Fibroblast of mammary gland (primary cell): ENCODE data around the gene TANC1.

ENCODE experiments used
- DNase-seq: peaks from one replicate; pipeline ENCODE4 v3.0.0-alpha.2; 2010; ENCODE audit warnings: low read depth
- H3K4me3 ChIP-seq: 2 replicates; pipeline ENCODE4 v1.5.1; 2011; ENCODE audit warnings: low read depth, mild to moderate bottlenecking, low read length, moderate library complexity; ENCODE audit not compliant: control insufficient read depth
- CTCF ChIP-seq: conservative IDR thresholded peaks from 2 replicates; pipeline ENCODE4 v1.5.1; 2011; ENCODE audit warnings: low read depth, low read length, inconsistent platforms; ENCODE audit not compliant: control insufficient read depth, insufficient read depth

TANC1 gene

DNA sequence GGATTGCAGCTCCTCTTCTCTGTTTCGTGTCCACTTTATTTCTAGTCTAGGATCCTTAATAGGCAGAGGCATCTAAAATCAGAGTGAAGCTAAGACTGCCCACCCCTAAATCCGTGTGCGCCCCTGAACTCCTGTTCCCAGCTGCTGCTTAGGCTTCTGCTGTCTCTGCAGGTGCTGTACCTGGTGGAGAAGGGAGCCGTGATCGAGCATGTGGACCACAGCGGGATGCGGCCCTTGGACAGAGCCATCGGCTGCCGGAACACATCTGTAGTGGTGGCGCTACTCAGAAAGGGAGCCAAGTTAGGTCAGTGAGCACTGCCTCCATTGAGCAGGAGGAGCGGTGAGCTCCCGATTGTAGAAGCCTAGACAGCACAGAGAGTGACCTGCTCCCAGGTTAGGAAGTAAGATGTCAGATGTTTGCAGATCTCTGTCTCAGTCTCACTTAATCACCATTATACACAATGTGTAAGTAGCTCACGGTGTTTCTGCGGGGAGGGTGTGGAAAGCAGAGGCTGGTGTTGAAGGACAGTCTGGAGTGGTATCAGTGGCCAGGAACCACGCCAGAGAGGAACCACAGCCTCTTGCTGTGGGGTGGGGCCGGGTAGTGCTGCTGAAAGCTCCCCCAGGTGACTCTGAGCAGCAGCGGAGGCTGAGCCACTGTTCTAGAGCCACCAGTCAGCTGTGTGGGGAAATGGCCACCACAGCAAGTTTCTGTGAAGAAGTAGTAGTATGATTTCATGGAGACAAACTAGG, 255.8 kb downstream of the TANC1 start:
- no peak for DNase-seq
- TF ChIP-seq CTCF = no peak
- H3K4me3 ChIP-seq = no peak overlapping the region

DNA sequence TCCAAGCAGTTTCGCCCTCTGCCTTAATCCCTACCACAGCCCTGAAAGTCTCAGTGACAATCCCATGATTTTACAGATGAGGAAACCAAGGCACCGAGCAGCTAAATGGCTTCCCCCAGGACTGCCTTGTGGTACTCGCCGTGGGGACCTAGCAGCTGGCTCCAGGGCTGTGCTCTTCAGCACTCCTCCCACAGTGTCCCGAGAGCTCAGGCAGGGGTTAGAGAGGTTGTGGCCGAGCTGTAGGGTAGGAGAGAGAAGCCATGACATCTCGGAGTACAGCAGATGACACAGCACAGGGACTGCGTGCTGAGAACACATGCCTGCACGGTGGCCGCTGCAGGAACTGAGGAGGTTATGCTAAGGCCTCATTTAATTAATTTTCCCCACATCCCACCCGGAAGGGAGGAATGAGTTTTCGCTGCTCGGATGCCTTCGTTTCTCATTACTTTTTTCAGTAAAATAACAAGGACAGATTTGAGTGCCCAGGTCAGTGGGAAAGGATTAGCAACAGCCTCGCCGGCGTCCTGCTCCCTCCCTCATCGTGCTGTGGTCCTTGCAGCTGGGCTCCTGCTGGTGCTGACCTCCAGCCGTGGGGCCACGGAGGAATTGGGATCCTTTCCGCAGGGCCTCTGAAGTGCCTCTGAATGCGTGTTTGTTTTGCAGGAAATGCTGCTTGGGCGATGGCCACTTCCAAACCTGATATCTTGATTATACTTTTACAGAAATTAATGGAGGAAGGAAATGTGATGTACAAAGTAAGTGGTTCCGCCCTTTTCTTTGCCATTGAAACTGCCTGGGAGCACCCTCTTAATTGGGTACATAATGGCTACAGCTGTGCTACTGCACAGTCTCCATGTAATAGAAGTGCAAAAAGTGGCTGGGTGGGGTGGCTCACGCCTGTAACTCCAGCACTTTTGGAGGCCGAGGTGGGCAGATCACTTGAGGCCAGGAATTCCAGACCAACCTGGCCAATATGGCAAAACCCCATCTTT, 256.9 kb downstream of the TANC1 start:
- TF ChIP-seq CTCF = no peak
- no peak for DNase-seq
- H3K4me3 ChIP-seq = no peak overlapping the region

GRCh38 chr2:159226059-159226461, 257.6 kb downstream of the TANC1 start:
- TF ChIP-seq CTCF = no peak

GRCh38 chr2:159226608-159227385, 258.4 kb downstream of the TANC1 start:
- no peak for TF ChIP-seq CTCF
- H3K4me3 ChIP-seq = no peak overlapping the region
- DNase-seq = no peak

More at GRCh38 chr2:159226059-159226461, 257.6 kb downstream of the TANC1 start:
- H3K4me3 ChIP-seq = no peak overlapping the region
- DNase-seq = peak; percentile 69

DNA sequence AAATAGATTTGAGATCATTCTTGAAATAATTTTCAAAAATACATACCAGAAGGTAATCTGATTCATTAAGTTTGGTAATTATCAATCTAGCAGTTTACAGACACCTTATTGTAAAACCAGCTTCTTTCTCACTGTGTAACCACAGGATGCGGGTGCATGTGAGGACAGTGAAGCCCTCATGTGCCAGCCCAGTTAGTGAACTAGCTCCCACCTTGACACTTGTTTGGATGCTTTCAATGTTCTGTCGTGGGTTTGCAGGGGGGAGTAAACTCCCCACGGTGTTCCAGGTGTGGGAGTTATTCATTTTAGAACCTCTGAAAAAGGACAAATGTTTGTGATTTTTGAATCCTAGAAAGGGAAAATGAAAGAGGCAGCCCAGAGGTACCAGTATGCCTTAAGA, 259.0 kb downstream of the TANC1 start:
- no peak for TF ChIP-seq CTCF
- H3K4me3 ChIP-seq = no peak overlapping the region
- no peak for DNase-seq

- TF ChIP-seq CTCF = no peak
Observed at GRCh38 chr2:159228081-159228581, 259.7 kb downstream of the TANC1 start.

More at GRCh38 chr2:159228081-159228581, 259.7 kb downstream of the TANC1 start:
- no peak overlapping the region for H3K4me3 ChIP-seq
- peak; percentile 36 for DNase-seq
